ENCODE measurements around the gene DIDO1.

DNA sequence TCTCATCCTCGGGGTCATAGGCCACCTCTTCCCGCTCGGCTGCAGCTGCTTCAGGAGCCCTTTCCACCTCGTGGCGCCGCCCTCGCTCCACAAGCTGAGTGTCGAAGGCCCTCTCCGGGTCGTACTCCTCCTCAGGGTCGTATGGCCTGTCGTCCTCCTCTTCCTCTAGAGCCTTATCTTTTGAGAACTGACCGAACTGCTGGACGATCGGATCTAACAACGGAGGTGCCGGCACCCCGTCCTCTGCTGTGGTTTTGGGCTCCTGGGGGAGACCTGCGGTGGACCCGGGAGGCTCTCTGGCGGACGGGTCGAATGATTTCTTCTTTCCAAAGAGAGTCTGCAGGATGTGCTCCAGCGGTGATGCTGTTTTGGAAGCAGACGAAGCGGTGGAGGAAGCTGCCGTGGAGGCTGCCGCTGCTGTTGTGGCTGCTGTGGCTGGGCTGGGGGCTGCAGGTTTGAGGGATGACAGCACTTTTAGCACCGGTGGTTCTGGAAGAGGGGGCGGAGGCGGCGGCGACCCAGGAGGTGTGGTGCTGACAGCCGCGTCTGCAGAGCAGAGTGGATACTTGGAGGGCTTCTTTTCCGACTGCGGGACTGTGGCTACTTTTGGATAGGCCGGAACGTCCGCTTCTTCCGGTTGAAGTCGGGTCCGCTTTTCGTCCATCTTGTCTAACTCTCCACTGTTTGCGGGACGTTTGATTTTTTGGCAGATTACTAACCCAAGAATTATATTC is 44.5 kb downstream of the DIDO1 start:
- no peak for TF ChIP-seq EZH2phosphoT487 (IDR thresholded peaks at IDR 0.05; ENCODE audit: low read depth)
- TF ChIP-seq, protein P1, sequence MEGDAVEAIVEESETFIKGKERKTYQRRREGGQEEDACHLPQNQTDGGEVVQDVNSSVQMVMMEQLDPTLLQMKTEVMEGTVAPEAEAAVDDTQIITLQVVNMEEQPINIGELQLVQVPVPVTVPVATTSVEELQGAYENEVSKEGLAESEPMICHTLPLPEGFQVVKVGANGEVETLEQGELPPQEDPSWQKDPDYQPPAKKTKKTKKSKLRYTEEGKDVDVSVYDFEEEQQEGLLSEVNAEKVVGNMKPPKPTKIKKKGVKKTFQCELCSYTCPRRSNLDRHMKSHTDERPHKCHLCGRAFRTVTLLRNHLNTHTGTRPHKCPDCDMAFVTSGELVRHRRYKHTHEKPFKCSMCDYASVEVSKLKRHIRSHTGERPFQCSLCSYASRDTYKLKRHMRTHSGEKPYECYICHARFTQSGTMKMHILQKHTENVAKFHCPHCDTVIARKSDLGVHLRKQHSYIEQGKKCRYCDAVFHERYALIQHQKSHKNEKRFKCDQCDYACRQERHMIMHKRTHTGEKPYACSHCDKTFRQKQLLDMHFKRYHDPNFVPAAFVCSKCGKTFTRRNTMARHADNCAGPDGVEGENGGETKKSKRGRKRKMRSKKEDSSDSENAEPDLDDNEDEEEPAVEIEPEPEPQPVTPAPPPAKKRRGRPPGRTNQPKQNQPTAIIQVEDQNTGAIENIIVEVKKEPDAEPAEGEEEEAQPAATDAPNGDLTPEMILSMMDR (IDR thresholded peaks at IDR 0.05; ENCODE audit: low read depth, low read length), result no peak
